ENCODE results near the gene SEZ6L2. TPM values are rescaled to one million over a fixed set of nuclear protein-coding genes. Genes with fewer than 3 reads are reported as not detected.
"Not testable (repeated sequence)": the region's sequence is repeated elsewhere in the genome, so short reads cannot be mapped to it uniquely, and the experiment has no call there.

SEZ6L2 gene
- total RNA-seq, result 7.5 TPM

DNA sequence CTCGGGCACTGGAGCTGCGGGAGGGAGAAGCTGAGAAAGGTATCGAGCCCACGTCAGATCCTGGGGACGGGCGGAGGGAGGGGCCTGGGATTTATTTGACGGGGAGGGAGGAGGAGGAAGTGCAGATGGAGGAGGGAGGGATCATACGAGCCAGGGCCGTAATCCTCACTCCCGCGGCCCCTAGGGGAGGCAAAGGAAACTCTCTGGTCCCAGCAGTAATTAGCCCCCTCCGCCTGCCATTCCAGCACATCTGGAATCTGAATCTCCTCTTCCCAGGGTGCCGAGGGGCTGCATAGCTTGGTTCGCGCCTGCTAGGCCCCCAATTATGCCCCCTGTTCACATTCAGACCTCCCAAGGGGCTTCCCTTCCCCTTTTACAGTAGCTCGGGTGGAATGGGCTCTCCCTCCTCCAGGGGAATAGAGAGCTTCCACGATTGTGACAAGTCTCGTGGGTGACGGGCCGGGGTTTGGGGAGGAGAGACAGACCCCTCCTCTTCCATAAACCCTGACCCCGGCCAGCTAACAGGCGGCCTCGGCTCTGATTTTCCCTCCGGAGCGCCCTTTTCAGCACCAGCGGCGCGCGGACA lies at the start of gene SEZ6L2:
Gene SEZ6L2, minus strand, starts transcription at position 35 of the 586 bp plus-strand sequence. CDS start 531 bp downstream, outside the sequence.
- DNase-seq (ENCODE audit: low spot score), result peak; percentile 81

- no peak for DNase-seq (ENCODE audit: low spot score)
Observed at GRCh38 chr16:29947897-29948296, 48.5 kb upstream of the SEZ6L2 start.

DNA sequence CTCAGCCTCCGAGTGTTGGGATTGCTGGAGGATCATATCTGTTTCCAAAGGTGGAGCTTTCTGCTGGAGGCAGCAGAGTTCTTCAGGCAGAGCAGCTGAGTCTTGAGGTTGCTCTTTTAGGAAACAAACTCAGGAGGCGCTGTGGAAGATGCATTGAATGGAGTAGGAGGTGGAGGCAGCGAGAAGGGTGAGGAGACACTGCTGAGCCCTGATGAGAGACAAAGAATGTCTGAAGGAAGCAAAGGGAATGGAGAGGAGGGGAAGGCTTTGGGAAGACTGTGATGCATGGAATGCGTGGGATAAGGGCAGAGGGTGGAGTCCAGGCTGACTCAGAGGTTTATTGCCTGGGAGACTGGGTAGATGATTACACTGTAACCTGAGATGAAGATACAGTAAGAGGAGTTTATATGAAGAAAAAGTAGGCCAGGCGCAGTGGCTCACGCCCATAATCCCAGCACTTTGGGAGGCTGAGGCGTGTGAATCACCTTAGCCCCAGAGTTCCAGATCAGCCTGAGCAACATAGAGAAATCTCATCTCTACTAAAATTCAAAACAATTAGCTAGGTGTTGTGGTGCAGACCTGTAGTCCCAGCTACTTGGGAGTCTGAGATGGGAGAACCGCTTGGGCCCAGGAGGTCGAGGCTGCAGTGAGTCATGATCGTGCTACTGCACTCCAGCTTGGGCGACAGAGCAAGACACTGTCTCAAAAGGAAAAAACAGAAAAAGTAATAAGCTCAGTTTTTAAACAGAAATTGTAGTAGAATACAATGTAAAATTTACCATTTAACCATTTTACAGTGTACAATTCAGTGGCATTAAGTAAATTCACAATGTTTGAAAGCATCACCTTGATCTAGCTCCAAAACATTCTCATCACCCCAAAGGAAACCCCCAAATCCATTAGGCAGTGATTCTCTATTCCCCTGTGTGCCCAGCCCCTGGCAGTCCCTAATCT lies 44.8 kb upstream of the SEZ6L2 start:
- peak; percentile 66 for DNase-seq (ENCODE audit: low spot score)

- DNase-seq (ENCODE audit: low spot score), result no peak
Observed at GRCh38 chr16:29940656-29941055, 41.3 kb upstream of the SEZ6L2 start.

DNA sequence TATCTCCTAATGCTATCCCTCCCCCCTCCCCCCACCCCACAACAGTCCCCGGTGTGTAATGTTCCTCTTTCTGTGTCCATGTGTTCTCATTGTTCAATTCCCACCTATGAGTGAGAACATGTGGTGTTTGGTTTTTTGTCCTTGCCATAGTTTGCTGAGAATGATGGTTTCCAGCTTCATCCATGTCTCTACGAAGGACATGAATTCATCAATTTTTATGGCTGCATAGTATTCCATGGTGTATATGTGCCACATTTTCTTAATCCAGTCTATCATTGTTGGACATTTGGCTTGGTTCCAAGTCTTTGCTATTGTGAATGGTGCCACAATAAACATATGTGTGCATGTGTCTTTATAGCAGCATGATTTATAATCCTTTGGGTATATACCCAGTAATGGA lies 32.4 kb upstream of the SEZ6L2 start:
- DNase-seq (ENCODE audit: low spot score), result not testable (repeated sequence)

DNA sequence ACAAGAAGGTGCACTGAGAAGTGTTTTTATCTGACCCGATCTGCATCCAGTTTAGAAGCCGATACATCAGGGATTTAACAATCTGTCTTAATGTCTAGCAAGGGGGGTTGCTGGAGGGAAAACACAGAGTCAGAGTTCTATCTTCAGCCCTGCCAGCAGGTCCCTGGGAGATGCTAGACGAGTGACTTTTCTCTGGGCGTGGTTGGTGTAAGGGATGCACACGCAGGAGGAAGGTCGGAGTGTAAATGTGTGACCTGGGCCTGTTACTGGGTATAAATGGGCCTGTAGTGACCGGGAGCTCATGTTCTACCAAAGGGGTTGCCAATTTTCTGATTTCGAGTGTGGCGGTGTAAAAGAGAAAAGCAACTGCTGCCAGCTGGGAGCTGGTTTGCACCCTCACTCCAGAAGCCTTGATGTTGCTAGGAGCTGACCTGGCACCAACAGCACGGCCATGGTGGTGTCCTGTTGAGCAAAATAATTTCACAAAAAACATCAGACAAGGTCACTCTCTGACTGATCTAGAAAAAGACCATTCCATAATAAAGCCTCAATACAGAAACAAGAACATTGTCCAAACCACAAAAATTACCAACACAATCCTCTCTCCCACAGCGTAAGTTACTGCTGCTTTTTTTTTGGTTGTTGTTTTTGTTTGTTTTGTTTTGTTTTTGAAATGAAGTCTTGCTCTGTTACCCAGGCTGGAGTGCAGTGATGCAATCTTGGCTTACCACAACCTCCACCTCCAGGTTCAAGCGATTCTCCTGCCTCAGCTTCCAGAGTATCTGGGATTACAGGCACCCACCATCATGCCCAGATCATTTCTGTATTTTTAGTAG lies 27.9 kb upstream of the SEZ6L2 start:
- no peak for DNase-seq (ENCODE audit: low spot score)

- DNase-seq (ENCODE audit: low spot score), result no peak
Observed at GRCh38 chr16:29926711-29927052, 27.3 kb upstream of the SEZ6L2 start.

DNA sequence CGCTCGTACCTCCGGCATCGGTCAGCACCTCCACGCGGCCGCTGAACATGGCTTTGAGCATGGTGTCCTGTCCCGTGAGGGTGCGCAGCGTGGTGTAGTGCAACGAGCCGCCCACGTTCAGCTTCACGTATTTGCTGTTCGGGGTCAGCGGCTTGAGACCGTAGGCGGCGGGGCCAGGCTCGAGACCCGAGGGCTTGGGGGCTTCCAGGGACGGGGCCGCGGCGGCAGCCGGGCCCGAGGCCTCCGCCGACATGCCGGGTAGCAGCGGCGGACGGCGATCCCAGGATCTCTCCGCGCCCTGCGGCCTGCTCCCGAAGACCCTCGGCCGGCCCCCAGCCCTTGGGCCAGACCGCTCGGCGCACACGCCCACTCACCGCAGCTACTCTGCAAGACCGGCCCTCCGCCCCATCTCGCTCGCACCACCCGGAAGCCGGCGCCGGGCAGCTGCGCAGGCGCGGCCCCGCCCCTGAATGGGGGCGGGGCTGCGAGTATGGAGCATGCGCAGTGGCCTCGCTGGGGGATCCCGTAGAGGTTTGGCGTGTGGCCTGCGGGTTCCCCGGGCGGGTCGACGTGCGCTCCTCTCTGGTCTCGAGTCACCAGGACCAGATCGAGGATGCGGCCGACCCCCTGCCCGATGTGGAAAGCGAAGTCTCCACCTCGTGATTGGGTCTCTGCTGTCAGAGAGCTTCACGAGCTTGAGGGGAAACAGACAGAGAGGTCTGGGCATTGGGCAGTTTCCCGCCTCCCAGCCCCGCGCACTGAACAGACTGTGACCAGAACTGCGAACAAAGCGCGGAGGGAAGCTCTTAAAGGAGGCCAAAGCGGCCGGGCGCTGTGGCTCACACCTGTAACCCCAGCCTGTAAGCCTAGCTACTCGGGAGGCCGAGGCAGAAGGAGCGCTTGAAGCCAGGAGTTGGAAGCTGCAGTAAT lies 26.7 kb upstream of the SEZ6L2 start, which contains the start of gene KCTD13:
Gene KCTD13, minus strand, starts transcription at position 446 of the 930 bp plus-strand sequence. Its CDS starts 193 bp downstream, at position 253.
- peak; percentile 87 for DNase-seq (ENCODE audit: low spot score)

- no peak for DNase-seq (ENCODE audit: low spot score)
Observed at GRCh38 chr16:29925105-29925756, 25.9 kb upstream of the SEZ6L2 start.

DNA sequence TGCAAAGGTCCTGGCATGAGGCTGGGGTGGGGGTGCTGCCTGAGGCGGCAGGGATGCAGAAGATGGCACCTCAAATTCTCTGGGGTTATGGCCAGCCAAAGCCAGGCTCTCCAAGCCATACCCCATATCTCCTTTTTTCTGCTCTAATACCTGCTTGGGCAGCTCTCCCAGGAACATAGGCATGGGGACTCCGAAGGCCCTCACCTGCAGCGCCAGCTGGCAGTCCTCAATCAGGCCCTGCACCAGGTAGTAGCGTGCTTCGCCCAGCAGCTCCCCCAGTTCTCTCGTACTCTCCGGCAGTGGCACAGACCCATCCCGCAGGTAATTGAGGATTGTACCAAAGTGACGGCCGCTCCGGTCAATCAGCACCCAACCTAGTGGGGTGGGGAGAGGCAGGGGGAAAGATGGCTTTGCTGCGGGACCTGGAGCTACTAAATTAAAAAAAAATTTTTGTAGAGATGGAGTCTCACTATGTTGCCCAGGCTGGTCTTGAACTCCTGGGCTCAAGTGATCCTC lies 23.7 kb upstream of the SEZ6L2 start:
- no peak for DNase-seq (ENCODE audit: low spot score)

GRCh38 chr16:29922326-29922725 lies 23.0 kb upstream of the SEZ6L2 start:
- DNase-seq (ENCODE audit: low spot score), result no peak

- no peak for DNase-seq (ENCODE audit: low spot score)
Observed at GRCh38 chr16:29921034-29921385, 21.7 kb upstream of the SEZ6L2 start.

DNA sequence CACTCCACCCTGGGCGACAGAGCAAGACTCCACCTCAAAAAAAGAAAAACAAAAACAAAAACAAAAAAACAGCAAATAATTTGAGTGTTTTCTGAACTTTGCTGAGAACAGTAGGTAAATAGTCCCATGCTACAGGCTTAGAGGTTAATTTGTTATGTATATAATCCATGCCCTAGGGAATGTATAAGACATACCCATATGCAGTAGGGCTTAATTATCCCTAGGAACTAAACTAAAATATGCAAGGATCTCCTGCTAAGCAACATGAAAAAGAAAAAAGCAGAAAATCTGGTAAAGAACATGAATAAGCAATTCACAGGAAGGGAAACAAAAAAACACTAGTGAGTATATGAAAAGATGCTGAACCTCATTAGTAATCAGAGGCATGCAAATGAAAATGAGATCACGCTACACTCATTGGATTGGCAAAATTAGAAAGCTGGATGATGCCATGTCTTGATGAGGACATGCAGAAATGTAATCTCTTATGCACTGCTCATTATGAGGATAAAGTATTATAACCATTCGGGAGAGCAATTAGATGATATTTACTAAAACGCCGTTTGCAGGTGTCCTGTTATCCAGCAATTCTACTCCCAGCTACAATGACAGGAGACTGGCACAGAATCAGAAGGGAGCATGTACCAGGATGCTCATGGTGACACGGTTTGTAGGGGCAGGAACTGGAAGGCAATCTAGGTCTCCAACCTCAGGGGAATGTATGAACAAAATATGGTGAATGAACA lies 21.1 kb upstream of the SEZ6L2 start:
- DNase-seq (ENCODE audit: low spot score), result no peak

DNA sequence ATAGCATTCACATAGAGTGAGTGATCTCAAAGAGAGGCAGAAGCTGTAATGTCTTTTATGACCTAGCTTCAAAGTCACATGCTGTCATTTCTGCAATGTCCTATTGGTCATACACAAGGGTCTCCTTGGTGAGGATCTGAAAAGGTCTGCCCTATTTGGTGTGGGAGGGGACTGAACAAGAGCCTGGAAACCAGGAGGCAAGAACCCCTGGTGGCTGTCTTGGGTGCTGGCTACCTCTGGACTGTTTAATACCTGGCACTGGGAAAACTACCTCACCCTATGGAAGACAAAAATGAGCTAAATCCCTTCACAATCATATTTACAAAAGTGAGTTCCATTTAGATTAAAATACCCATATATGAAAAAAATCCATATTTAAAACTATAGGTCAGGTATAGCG lies 17.6 kb upstream of the SEZ6L2 start:
- no peak for DNase-seq (ENCODE audit: low spot score)

DNA sequence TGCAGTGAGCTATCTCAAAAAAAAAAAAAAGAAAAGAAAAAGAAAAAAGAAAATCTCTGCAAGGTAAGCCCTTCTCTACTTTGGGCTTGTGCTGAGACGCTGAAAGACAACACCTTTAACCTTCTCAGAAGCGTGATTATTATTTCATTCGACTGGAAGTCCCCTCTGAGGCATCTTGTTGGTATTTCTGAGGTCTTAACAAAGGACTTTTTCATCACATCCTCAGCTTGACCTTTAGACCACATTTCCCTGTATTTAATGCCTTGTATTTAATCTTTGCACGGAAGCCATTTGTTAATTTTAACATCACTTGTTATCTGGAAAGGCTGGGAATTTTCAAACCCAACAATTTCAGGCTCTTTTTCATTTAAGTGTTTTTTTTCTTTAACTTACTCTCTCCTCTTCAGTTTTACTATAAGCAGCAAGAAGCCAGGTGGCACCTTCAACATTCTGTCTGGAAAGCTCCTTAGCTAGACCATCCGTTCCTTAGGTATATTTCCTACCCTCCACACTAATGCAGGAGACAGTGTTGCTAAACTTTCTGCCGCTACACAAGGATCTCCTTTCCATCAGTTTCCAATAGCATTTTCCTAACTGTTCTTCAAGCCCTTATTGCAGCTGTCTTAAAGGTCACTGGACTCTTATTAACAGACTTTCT lies 16.4 kb upstream of the SEZ6L2 start:
- no peak for DNase-seq (ENCODE audit: low spot score)

DNA sequence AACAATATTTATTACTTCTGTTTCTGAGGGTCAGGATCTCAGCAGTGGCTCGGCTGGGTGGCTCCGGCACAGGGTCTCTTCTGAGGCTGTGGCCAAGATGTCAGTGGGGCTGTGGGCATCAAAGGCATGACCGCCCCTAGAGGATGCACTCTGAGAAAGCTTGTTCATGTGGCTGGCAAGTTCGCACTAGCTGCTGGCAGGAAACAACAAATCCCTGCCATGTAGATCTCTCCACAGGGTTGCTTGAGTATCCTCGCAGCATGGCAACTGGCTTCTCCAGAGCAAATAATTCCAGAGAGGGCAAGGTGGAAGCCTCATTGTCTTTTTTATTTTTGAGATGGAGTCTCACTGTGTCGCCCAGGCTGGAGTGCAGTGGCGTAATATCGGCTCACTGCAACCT lies 14.2 kb upstream of the SEZ6L2 start:
- DNase-seq (ENCODE audit: low spot score), result no peak

DNA sequence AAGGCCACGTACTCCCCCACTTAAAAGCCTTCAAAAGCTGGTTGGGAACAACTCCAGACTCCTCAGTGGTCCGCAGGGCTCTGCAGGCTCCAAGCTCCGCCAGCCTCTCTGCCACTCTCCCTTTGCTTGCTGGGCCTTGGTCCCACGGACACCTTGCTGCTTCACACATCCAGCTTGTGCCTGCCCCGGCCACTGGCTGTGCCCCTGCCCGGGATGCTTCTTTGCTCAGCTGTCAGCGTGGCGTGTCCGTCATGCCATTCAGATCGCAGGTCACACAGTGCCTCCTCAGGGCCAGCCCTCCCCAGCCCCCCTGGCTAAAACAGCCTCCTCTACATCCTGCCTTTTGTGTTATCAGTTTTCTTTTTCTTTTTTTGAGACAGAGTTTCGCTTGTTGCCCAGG lies 12.7 kb upstream of the SEZ6L2 start:
- no peak for DNase-seq (ENCODE audit: low spot score)

GRCh38 chr16:29911676-29912010 lies 12.3 kb upstream of the SEZ6L2 start:
- DNase-seq (ENCODE audit: low spot score), result no peak
